ENCODE measurements around the gene ALK.

DNA sequence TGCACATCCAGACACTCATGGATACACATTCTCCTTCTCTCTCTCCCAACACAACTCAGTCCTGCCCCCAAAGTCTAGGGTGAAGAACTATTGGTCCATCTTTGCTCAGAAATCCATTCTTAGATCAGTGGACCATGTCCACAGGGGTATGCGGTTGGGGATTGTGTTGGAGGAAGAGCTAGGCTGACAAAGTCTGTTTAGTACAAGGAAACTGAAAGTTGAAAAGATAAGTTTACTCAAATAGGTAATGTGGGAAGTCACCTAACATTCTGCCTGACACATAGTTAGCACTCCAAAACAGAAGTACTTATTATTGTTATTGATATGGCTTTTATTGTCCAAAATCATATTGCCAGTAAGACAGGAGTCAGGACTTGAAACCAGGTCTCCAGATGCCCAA is 55.9 kb downstream of the ALK start:
- TF ChIP-seq CTCF (conservative IDR thresholded peaks at IDR 0.05 in 1 of 2, IDR thresholded peaks at IDR 0.05 in 1 of 2; ENCODE audit: low read depth in 1 of 2, low read length in 2 of 2) (no peak), EZH2 (IDR thresholded peaks at IDR 0.05; ENCODE audit: low read length, missing control alignments) (no peak)
